Measurements from ENCODE around the gene NUF2. TPM values are rescaled to one million over a fixed set of nuclear protein-coding genes. Genes with fewer than 3 reads are reported as not detected.
"Not testable (repeated sequence)": the region's sequence is repeated elsewhere in the genome, so short reads cannot be mapped to it uniquely, and the experiment has no call there.

The NUF2 gene
- total and polyA plus RNA-seq, 8 donors: 0.17 to 0.54 (median 0.33) TPM; not detected in 2

DNA sequence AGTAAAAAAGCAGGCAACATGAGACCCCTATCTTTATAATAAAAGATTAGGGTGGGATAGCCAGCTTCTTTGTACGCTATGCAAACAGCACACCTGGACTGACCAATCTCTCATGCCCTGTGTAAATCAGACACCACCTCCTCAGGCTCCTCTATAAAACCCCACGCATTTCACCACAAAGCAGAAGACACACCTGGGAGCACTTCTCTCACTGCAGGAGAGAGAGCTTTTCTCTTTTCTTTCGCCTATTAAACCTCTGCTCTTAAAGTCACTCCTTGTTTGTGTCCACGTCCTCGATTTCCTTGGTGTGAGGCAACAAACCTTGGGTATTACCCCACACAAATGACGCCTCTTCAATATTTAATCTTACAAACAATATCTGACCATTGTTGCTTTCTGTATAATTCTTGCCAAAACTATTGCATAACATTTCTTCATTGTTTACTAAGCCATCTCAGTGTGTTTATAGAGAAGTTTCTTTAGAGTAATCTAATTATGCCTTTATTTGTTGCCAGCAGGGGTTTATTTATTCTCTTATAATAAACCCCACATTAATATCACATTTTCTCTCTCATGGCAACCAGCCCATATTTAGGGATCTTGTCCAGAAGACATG is 31.6 kb upstream of the NUF2 start:
- Histone ChIP-seq H3K9me3 (no peaks in the 10 kb centered on the region), H3K4me3 (no peak overlapping the region), H3K27me3 (no peaks in the 10 kb centered on the region), H3K4me1 (peaks cover 0 to 5% (median 0%) of the 10 kb centered on the region in 3 donors), H3K27ac (no peak overlapping the region), H3K36me3 (no peaks in the 10 kb centered on the region)
- ATAC-seq: peak in 1 of 4 donors; percentile 12
- no peak for DNase-seq
- WGBS, 2 donors: 58 to 60% methylated on average over 6 of the region's 6 CpGs
- FAIRE-seq: no peak
- intact Hi-C loops (cut with DNase I): no loop called here
- TF ChIP-seq, protein P1, sequence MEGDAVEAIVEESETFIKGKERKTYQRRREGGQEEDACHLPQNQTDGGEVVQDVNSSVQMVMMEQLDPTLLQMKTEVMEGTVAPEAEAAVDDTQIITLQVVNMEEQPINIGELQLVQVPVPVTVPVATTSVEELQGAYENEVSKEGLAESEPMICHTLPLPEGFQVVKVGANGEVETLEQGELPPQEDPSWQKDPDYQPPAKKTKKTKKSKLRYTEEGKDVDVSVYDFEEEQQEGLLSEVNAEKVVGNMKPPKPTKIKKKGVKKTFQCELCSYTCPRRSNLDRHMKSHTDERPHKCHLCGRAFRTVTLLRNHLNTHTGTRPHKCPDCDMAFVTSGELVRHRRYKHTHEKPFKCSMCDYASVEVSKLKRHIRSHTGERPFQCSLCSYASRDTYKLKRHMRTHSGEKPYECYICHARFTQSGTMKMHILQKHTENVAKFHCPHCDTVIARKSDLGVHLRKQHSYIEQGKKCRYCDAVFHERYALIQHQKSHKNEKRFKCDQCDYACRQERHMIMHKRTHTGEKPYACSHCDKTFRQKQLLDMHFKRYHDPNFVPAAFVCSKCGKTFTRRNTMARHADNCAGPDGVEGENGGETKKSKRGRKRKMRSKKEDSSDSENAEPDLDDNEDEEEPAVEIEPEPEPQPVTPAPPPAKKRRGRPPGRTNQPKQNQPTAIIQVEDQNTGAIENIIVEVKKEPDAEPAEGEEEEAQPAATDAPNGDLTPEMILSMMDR (IDR thresholded peaks at IDR 0.05): no peak

GRCh38 chr1:163291461-163291860 is 30.3 kb upstream of the NUF2 start:
- Histone ChIP-seq H3K4me3 (no peak overlapping the region), H3K9me3 (no peaks in the 10 kb centered on the region), H3K27me3 (no peaks in the 10 kb centered on the region), H3K27ac (no peak overlapping the region), H3K4me1 (peaks cover 0 to 5% (median 0%) of the 10 kb centered on the region in 3 donors), H3K36me3 (no peaks in the 10 kb centered on the region)
- intact Hi-C loops (cut with DNase I): no loop called here
- WGBS, 2 donors: 85 to 95% methylated on average over 3 of the region's 3 CpGs
- TF ChIP-seq, protein P1 (IDR thresholded peaks at IDR 0.05): no peak
- no peak for ATAC-seq
- no peak for FAIRE-seq
- no peak for DNase-seq

DNA sequence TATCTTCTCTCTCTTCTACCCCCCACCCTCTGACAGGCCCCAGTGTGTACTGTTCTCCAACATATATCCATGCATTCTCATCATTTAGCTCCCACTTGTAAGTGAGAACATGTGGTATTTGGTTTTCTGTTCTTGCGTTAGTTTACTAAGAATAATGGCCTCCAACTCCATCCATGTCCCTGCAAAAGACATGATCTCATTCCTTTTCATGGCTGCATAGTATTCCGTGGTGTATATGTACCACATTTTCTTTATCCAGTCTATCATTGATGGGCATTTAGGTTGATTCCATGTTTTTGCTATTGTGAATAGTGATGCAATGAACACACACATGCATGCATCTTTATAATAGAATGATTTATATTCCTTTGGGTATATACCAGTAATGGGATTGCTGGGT is 29.6 kb upstream of the NUF2 start:
- H3K27ac ChIP-seq; H3K4me3 ChIP-seq; H3K9me3 ChIP-seq; FAIRE-seq; H3K27me3 ChIP-seq; H3K36me3 ChIP-seq; intact Hi-C loops (cut with DNase I); H3K4me1 ChIP-seq; ATAC-seq; DNase-seq: not testable (repeated sequence)
- 93 to 98% methylated on average over 2 of the region's 2 CpGs for WGBS, 2 donors

- H3K4me1 ChIP-seq; DNase-seq; intact Hi-C loops (cut with DNase I); H3K27ac ChIP-seq; H3K27me3 ChIP-seq; H3K4me3 ChIP-seq; FAIRE-seq; ATAC-seq; H3K9me3 ChIP-seq; H3K36me3 ChIP-seq: not testable (repeated sequence)
- WGBS, 2 donors: 44% methylated on average over 1 of the region's 1 CpG
These were observed 28.3 kb upstream of the NUF2 start for GRCh38 chr1:163293497-163293896.

DNA sequence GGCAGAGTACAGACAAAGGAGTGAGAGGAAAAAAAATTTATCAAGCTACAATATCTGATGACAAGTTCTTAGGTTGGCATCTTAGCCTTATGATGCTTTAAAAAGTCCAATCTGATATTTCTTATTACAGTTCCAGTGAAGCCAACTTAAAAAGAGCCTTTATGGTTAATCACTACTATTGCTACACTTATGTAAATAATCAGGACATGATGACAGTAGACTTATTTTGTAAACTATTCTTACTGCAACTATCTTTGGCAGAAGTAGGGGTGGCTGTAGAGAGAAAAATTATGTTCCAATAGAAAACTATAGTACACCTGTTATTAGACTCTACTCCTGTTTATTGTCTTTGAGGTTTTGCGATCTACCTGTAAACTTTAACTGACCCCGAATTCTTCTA is 25.8 kb upstream of the NUF2 start:
- no peaks in the 10 kb centered on the region for H3K4me1 ChIP-seq
- TF ChIP-seq, protein P1 (IDR thresholded peaks at IDR 0.05): no peak
- intact Hi-C loops (cut with DNase I): no loop called here
- no peaks in the 10 kb centered on the region for H3K27me3 ChIP-seq
- 94 to 97% methylated on average over 2 of the region's 2 CpGs for WGBS, 2 donors
- no peak overlapping the region for H3K27ac ChIP-seq
- ATAC-seq (no peak), DNase-seq (no peak), FAIRE-seq (no peak)
- H3K36me3 ChIP-seq: no peaks in the 10 kb centered on the region
- no peaks in the 10 kb centered on the region for H3K9me3 ChIP-seq
- H3K4me3 ChIP-seq: no peak overlapping the region

GRCh38 chr1:163296504-163297263 is 25.1 kb upstream of the NUF2 start:
- H3K27me3 ChIP-seq: no peaks in the 10 kb centered on the region
- H3K36me3 ChIP-seq: no peaks in the 10 kb centered on the region
- no peak overlapping the region for H3K4me3 ChIP-seq
- no peak for DNase-seq
- FAIRE-seq: no peak
- WGBS, 2 donors: 81 to 85% methylated on average over 1 of the region's 1 CpG
- no peaks in the 10 kb centered on the region for H3K4me1 ChIP-seq
- intact Hi-C loops (cut with DNase I): no loop called here
- H3K27ac ChIP-seq: no peak overlapping the region
- TF ChIP-seq, protein P1 (IDR thresholded peaks at IDR 0.05): no peak
- H3K9me3 ChIP-seq: no peaks in the 10 kb centered on the region
- ATAC-seq: no peak
